Ovary (tissue), 9 donors: ENCODE data around the gene PSKH1. TPM values are rescaled to one million over a fixed set of nuclear protein-coding genes. Genes with fewer than 3 reads are reported as not detected.

Experiments used
- DNase-seq, 5 donors: peaks; one replicate each; pipeline ENCODE4 v3.0.0-alpha.2; 2019 to 2020
- H3K27ac ChIP-seq, 2 donors: fragments of 200-600 bp; one replicate each; pipeline versions ENCODE4 v1.5.1 to v1.8.0; 2019 to 2022
- H3K27me3 ChIP-seq: fragments of 200-600 bp; one replicate; pipeline ENCODE4 v1.8.0; 2022
- H3K36me3 ChIP-seq: fragments of 200-600 bp; sonication (generic); one replicate; pipeline ENCODE4 v1.5.1; 2019
- H3K4me1 ChIP-seq: one replicate; pipeline ENCODE4 v1.8.1; 2013; ENCODE audit warnings: mild to moderate bottlenecking, moderate library complexity; ENCODE audit not compliant: insufficient read depth
- H3K4me3 ChIP-seq: fragments of 200-600 bp; sonication (generic); one replicate; pipeline ENCODE4 v1.5.1; 2017
- H3K9me3 ChIP-seq, 2 donors: fragments of 200-600 bp in 1 of 2; sonication (generic) in 1 of 2; one replicate each; pipeline versions ENCODE4 v1.5.1 to v1.8.1; 2013 to 2019; ENCODE audit warnings: mild to moderate bottlenecking in 1 of 2, moderate library complexity in 1 of 2
- EP300 ChIP-seq: sonication (generic); formaldehyde crosslinking; IDR thresholded peaks from one replicate; pipeline ENCODE4 v1.6.1; 2017; ENCODE audit warnings: antibody characterized with exemption
- POLR2A ChIP-seq: fragments of 450-650 bp; IDR thresholded peaks from one replicate; pipeline ENCODE4 v1.6.1; 2017; ENCODE audit warnings: antibody characterized with exemption, mild to moderate bottlenecking, moderate library complexity
- WGBS, 3 donors: extraction: QIAGEN DNeasy Blood & Tissue Kit in 1 of 3; methylation state at CpG; one replicate each; pipeline versions ENCODE4 v1.1.5 to v1.1.7; 2013 to 2017; 5-methylcytosine and 5-hydroxymethylcytosine counted together
- intact Hi-C, 4 donors: fragments of 100-400 bp; cut with DNase I; formaldehyde crosslinking; loops; one replicate each; pipeline versions ENCODE4 v1.11.0 to v1.15.1; 2022 to 2023
- polyA plus RNA-seq, 2 donors: library from polyadenylated mRNA; stranded (reverse); fragments of 200-250 nt in 1 of 2; fragments of 350-450 nt in 1 of 2; fragmentation: Illumina TruSeq in 1 of 2; extraction: RNeasy Lipid Tissue Mini Kit (QIAGEN cat#74804) in 1 of 2; gene quantifications; one replicate each; pipeline ENCODE4 v1.2.3, GENCODE V29; 2013 to 2014
- total RNA-seq, 7 donors: library from RNA; depleted of rRNA in 2 of 7; stranded (reverse); fragments of >200 nt in 2 of 7; fragmentation: NEBNext Ultra II Directional in 3 of 7; extraction: Animal tissue kit (Norgen Biotek cat#: 25700) in 3 of 7; gene quantifications; one replicate each; pipeline versions ENCODE4 v1.1.0 to v1.2.4, GENCODE V29; 2016 to 2023
- TF ChIP-seq, protein P1 (sequence below), 3 donors: fragments of 450-650 bp in 2 of 3; fragments of 200-600 bp in 1 of 3; IDR thresholded peaks; one replicate each; pipeline versions ENCODE4 v1.5.1 to v1.8.0; 2016 to 2022; ENCODE audit warnings: antibody characterized with exemption in 3 of 3, mild to moderate bottlenecking in 1 of 3
- donor health status: DM: no; HTN: no; CAD: no; lungs with moderate emphysema.
- donor health status: DM: no; HTN: no; CAD: no.
- donor health status: Bipolar disorder and iron deficiency.
- donor health status: DM: yes; HTN: yes; CAD: no.
- donor health status: DM: no; HTN: no; CAD: no.
- donor health status: DM: yes; HTN: yes; CAD: no.

PSKH1 gene
- total and polyA plus RNA-seq, 9 donors, result 9.6 to 38.9 (median 26.6) TPM

DNA sequence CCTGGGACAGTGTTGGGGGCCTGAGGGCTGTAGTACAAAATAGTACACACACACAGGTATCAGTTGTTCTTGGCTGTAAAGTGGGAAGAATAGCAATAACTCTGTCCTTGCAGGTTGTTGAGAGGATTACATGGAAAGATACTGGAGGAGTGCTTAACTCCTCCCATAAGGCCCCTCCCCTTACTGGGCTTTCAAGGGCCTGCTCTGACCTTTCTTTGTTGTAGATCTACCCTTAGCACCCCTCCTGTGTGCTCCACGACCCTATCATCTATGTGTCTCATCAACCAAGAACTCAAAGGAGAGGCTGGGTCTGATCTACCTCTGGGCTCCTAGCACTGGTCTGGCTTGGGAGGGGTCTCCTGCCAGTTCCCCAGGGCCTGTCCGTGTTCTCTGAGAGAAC, 28.5 kb upstream of the PSKH1 start:
- 73 to 83% (median 81%) methylated on average over 2 of the region's 2 CpGs for WGBS, 3 donors
- DNase-seq, result no peak
- Histone ChIP-seq H3K4me1 (no peaks in the 10 kb centered on the region), H3K9me3 (no peaks in the 10 kb centered on the region), H3K27ac (no peak overlapping the region), H3K27me3 (no peaks in the 10 kb centered on the region), H3K4me3 (no peak overlapping the region), H3K36me3 (no peaks in the 10 kb centered on the region)
- TF ChIP-seq, protein P1, sequence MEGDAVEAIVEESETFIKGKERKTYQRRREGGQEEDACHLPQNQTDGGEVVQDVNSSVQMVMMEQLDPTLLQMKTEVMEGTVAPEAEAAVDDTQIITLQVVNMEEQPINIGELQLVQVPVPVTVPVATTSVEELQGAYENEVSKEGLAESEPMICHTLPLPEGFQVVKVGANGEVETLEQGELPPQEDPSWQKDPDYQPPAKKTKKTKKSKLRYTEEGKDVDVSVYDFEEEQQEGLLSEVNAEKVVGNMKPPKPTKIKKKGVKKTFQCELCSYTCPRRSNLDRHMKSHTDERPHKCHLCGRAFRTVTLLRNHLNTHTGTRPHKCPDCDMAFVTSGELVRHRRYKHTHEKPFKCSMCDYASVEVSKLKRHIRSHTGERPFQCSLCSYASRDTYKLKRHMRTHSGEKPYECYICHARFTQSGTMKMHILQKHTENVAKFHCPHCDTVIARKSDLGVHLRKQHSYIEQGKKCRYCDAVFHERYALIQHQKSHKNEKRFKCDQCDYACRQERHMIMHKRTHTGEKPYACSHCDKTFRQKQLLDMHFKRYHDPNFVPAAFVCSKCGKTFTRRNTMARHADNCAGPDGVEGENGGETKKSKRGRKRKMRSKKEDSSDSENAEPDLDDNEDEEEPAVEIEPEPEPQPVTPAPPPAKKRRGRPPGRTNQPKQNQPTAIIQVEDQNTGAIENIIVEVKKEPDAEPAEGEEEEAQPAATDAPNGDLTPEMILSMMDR (IDR thresholded peaks at IDR 0.05), result no peak
- TF ChIP-seq EP300 (no peak), POLR2A (no peak)
- intact Hi-C loops, result no loop called here

GRCh38 chr16:67865318-67865717, 27.7 kb upstream of the PSKH1 start:
- no peak for DNase-seq
- TF ChIP-seq POLR2A, result no peak
- TF ChIP-seq, protein P1 (IDR thresholded peaks at IDR 0.05), result no peak
- TF ChIP-seq EP300, result no peak
- no peaks in the 10 kb centered on the region for H3K36me3 ChIP-seq
- H3K9me3 ChIP-seq, result no peaks in the 10 kb centered on the region
- 77 to 89% (median 85%) methylated on average over 2 of the region's 2 CpGs for WGBS, 3 donors
- H3K4me3 ChIP-seq, result no peak overlapping the region
- H3K4me1 ChIP-seq, result no peaks in the 10 kb centered on the region
- H3K27ac ChIP-seq, result no peak overlapping the region
- intact Hi-C loops, result no loop called here
- no peaks in the 10 kb centered on the region for H3K27me3 ChIP-seq

DNA sequence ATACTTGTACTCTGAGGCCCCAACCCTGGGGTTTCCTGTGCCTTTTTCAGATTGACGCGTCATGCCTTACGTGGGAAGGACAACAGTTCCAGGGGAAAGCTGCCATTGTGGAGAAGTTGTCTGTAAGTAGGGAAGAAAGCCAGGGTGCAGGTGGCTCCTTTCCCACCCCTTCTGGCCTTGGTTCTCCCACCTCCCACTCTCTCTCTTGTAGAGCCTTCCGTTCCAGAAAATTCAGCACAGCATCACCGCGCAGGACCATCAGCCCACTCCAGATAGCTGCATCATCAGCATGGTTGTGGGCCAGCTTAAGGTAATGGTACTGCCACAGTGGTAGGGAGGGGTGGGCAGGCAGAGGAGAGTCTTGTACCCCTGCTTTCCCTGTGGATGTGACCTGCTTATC, 24.8 kb upstream of the PSKH1 start:
- no peaks in the 10 kb centered on the region for H3K9me3 ChIP-seq
- no peaks in the 10 kb centered on the region for H3K27me3 ChIP-seq
- DNase-seq, result no peak
- H3K36me3 ChIP-seq, result no peaks in the 10 kb centered on the region
- 78 to 88% (median 85%) methylated on average over 6 of the region's 6 CpGs for WGBS, 3 donors
- H3K4me1 ChIP-seq, result peaks cover 2% of the 10 kb centered on the region
- no peak overlapping the region for H3K4me3 ChIP-seq
- intact Hi-C loops, result no loop called here
- no peak for TF ChIP-seq POLR2A
- TF ChIP-seq EP300, result no peak
- TF ChIP-seq, protein P1 (IDR thresholded peaks at IDR 0.05), result no peak
- H3K27ac ChIP-seq, result no peak overlapping the region

DNA sequence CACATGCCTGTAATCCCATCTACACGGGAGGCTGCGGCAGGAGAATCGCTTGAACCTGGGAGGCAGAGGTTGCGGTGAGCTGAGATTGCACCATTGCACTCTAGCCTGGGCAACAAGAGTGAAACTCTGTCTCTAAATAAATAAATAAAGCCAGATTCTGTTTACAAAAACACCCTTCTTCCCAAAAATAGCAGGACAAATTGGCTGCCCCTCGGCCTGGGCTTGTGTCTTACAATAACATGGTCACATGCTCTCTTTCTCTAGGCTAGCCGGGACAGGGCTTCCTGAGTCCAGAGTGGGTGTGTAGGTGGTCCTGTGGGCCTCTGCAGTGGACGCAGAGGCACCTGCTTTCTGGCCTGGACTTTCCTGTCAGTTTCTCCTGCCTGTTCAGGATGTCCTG, 23.4 kb upstream of the PSKH1 start:
- Histone ChIP-seq H3K36me3 (no peaks in the 10 kb centered on the region), H3K27ac (no peak overlapping the region), H3K9me3 (no peaks in the 10 kb centered on the region), H3K27me3 (no peaks in the 10 kb centered on the region), H3K4me3 (no peak overlapping the region), H3K4me1 (peaks cover 2% of the 10 kb centered on the region)
- DNase-seq, result no peak
- intact Hi-C loops, result no loop called here
- 69 to 80% (median 71%) methylated on average over 7 of the region's 7 CpGs for WGBS, 3 donors
- TF ChIP-seq, protein P1 (IDR thresholded peaks at IDR 0.05), result no peak
- TF ChIP-seq POLR2A, result no peak
- no peak for TF ChIP-seq EP300

GRCh38 chr16:67871256-67871655, 21.8 kb upstream of the PSKH1 start:
- Histone ChIP-seq H3K9me3 (no peaks in the 10 kb centered on the region), H3K27me3 (no peaks in the 10 kb centered on the region), H3K4me1 (peaks cover 6% of the 10 kb centered on the region), H3K27ac (no peak overlapping the region), H3K36me3 (no peaks in the 10 kb centered on the region), H3K4me3 (no peak overlapping the region)
- intact Hi-C loops, result no loop called here
- TF ChIP-seq POLR2A (no peak), EP300 (no peak)
- TF ChIP-seq, protein P1 (IDR thresholded peaks at IDR 0.05), result no peak
- DNase-seq, result no peak
- 38 to 52% (median 44%) methylated on average over 3 of the region's 3 CpGs for WGBS, 3 donors
